HG02678 (cell line): ENCODE data around the gene COL18A1.

Source experiments
- ATAC-seq: cut with Tn5 transposase; IDR thresholded peaks from one replicate; pipeline ENCODE4 v1.9.1; 2021; ENCODE audit warnings: mild to moderate bottlenecking, moderate library complexity; ENCODE audit not compliant: unreplicated experiment

The COL18A1 gene

DNA sequence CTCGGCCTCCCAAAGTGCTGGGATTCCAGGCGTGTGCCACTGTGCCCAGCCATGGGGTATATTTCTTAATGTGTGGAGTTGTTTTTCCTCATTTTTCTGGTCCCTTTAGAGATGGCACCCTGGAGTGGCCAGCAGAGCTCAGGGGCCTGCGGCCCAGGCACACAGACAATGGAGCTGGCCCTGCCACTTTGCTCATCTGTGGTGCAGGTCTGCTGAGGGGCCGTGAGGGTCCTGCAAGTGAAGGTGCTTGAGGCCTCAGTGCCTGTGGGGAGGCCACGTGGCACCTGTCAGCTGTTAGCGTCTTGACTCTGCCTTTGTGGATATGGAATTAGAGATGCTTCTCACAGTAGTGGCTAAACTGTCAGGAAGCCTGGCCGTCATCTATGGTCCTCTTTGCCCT lies 7.5 kb downstream of the COL18A1 start:
- ATAC-seq = no peak

DNA sequence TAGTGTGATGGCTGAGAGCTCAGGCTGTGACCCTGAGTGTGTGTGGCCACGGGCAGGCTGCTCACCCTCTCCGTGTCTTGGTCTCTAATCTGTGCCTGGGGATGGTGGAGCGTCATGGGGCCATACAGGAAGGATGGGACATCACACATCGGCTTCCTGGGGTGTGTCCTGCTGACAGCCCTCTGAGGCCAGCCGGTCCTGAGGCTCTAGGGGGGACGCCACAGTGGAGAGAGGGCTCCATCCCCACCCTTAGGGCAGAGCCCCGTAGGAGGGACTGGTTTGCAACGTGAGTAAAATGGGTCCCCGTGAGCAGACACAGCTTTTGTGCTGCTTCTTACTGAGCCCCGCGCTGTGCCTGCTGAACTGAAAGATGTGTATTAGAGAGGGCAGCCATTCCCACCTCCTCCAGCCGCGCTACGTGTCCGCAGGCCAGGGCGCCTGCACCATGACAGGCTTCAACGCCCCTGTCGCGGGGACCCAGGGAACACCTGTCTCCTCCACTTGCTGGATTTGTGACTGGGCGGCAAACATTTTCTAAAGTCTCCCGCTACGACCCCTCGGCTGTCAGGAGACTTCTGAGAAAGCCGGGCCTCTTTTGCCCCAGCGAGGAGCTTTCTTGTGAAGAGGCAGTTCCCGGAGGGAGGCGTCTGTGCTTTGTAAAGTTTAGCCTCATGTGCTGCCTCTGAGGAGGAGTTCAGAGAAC lies 8.1 kb downstream of the COL18A1 start:
- no peak for ATAC-seq

DNA sequence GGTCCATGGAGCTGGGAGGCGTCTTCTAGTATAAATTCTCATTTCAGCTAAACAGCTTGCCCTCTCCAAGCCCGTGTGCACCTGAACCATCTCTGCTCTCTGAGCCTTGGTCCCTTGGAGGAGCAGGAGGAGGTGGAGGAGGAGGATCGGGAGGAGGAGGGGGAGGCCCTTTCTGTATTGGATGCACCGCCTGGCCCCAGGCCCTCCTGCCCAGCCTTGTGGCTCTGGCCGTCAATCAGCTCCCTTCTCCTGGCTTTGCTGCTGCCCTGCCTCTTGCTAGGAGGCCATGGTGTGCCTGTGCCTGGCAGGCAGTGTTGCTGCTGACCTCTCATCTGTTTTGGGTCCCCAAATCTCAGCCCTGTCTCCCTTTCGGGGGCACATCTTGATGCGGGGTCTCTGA lies 9.0 kb downstream of the COL18A1 start:
- ATAC-seq = no peak

DNA sequence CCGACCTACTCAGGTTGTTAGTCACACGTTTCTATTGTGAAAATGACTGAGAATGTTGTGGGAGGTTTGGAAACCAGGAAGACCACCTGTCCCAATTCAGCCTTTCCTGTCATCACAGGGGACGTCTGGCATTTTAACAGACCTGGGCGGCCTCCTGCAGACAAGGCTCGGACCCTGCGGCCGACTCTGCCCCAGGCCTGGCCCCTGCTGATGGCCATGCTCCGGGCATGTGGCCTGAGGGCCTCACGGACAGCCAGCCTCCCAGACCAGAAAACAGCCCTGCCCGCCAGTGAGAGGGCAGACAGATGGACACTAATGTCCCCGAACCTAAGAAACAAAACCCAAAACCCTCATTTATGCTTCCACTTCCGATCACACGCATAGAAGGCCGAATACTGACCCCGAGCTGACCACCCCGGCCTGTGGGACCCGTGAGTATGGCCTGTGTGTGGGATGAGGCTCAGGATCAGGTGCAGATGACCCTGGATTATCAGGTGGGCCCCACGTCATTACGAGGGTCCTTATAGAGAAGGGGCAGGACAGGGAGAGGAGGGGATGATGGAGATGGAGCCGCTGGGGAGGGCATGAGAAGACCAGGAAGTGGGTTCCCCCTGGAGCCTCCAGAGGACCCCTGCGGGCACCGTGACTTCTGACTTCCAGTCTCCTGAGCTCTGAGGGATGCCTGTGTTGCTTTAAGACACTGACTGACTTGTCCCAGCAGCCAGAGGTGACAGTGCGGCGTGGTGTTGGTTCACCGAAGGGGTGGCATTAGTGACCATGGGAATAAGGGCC lies 9.6 kb downstream of the COL18A1 start:
- no peak for ATAC-seq

DNA sequence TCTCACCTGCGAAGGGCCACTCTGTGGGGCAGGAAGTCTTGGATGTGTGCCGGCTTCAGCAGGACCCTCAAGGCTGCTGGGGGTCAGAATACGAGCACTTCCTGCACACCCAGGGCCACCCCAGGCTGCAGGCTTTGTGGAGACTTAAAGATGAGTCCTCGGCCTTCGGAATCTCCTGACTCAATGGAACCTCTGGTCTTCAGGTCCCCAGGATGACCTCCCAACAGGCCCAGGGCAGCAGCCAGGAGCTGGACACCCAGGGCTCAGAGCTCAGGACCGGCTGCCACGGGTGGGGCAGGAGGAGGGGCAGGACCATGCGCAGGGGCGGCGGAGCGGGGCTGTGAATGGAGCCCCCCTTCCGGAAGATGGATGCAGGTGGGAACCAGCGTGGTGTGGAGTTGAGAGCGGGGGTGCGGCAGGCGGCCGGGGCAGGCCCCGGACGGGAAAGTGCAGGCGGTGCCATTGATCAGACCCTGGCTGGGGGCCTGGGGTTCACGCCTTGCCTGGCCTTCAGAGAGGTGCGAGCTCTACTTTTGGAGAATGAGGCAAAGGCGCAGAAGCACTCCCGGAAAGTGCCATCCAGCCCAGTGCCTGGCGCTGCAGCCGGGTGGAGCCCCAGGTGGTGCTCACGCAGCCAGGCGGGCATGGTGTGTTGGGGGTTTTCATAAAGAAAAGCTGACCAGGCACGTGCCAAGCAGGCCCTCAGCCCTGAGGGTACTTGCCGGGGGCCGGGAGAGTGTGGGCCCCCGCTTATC lies 10.4 kb downstream of the COL18A1 start:
- ATAC-seq = no peak

DNA sequence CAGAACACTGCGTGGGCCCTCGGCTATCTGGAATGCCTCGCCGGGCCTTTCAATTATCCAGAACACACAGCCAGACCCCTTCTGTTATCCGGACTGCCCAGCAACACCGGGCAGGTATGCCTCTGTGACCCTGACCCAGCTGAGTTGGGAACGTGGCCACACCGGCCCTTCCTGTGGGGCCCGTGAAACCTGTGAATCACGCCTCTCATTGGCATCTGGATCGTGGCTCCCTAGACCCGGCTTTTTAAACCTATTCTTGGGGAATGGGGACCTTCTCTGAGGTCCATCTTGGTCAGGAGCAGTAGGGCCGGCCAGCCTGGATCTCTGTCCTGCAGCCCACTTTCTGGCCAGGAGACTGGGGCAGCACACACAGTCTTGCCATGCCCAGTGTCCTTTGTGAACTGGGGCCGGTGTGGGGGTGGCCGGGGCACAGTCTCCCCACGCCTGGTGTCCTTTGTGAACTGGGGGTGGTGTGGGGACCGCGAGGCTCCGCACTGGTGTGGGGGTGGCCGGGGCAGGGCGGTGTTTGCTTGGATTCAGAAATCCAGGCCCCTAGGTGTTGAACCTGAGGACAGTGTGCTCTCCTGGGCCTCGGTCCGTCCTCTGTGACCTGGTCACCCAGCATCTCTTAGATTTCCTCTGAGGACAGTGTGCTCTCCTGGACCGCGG lies 11.1 kb downstream of the COL18A1 start:
- no peak for ATAC-seq

DNA sequence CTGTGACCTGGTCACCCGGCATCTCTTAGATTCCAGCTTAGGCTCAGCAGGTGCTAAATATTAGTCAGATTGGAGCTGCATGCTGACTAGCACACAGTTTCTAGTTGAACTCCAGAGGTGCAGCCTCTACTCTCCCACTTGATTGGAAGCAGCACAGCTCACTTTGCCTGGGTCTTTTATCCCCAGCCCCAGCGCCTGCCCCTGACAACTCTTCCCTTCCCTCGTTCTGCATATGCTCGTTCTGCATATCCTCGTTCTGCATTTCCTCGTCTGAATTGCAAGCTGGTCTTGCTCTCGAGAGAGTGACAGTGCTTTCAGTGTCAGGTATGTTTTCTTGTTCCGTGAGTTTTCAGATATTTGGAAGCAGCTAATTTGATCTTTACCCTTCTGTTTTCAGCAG lies 11.7 kb downstream of the COL18A1 start:
- ATAC-seq = no peak

DNA sequence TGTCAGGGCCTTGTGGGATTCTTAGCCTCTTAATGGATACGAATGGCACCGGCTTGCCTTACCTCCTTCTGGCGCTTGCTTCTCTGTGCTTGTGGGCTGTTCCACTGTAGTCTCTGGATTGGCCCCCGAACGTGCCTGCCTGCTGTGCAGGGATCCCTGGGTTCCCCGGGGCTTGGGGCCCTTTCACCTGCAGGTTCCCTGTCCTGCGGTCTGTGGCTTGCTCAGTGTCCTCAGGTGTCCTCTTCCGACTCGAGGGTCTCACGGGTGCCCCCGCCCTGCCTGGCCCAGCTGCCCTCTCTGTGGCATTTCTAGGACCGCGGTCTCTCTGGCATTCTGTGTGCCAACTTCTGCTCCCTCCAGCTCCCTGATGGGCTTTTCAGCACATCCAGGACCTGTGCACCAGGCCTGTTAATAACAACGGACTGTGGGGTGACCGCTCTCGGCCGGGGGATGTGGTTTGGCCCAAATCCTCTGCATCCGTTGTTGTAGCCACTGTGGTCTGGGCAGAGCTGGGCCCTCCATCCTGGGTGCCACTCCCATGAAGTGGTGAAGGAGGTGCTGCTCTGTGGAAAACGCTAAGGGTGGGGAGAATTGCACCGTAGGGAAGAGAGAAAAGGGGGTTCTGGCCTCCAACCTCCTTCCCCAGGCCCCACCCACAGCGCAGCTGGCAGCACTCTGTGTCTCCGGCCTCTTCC lies 12.4 kb downstream of the COL18A1 start:
- no peak for ATAC-seq

DNA sequence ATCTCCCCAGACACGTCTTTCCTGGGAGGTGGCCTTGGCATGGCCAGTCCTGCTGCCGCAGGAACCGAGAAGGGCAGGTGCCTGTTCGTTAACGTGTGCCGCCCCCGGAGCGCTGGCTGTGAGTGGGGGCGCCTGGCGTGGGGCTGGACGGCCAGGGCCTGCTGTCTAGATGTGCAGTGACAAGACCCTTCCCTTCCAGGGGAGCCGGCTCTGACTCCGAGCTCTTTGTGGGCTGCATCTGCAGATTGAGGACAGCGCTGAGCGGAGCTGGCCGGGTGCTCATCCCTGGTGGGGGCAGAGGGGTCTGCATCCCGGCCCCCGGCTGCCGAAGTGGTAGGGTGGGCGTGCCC lies 13.0 kb downstream of the COL18A1 start:
- ATAC-seq = no peak

DNA sequence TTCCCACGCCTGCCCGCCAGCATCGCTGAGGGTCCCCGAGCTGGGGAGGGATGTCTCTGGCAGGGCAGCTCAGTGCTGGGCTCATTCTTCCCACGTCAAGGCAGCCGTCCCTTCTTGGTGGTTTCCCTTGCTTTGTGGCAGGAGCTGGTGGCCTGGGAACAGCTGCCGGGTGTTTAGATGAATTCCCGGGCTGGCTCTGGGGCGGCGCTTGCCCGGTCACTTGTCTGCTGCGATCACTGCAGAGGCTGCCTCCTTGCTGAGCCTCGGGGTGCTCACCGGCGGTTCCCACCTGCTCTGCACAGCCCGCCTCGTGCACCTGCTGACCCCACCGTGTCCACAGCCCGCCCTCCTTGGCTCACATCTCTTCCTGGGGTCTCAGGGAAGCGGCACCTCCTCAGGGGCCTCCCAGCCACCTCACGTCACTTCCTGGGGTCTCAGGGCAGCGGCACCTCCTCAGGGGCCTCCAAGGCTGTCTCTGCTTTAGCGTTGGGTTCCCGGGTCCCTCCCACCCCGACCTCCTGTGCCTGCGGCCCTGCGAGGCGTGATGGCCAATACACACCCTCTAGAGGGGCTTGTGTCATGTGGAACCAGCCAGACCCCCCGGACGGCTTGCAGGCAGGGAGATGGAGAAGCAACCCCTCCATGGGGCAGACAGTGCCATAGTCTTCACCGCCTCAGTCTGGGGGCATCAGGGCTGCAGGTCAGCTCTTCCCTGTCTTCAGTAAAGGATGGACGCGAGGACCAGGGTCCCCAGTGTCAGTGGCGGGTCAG lies 13.5 kb downstream of the COL18A1 start:
- ATAC-seq = no peak

DNA sequence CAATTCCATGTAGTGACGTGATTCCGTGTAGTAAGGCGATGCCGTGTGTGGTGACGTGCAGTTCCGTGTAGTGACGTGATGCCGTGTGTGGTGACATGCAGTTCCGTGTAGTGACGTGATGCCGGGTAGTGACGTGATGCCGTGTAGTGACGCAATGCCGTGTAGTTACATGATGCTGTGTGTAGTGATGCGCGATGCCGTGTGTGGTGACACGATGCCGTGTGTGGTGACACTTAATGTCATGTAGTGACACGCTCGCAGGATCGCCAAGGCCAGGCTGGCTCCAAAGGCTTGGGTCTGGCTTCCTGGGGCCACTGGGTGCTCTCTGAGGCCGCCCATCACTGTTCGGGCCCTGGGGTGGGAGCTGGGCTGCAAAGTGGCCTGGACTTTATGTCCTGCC lies 14.2 kb downstream of the COL18A1 start:
- no peak for ATAC-seq

DNA sequence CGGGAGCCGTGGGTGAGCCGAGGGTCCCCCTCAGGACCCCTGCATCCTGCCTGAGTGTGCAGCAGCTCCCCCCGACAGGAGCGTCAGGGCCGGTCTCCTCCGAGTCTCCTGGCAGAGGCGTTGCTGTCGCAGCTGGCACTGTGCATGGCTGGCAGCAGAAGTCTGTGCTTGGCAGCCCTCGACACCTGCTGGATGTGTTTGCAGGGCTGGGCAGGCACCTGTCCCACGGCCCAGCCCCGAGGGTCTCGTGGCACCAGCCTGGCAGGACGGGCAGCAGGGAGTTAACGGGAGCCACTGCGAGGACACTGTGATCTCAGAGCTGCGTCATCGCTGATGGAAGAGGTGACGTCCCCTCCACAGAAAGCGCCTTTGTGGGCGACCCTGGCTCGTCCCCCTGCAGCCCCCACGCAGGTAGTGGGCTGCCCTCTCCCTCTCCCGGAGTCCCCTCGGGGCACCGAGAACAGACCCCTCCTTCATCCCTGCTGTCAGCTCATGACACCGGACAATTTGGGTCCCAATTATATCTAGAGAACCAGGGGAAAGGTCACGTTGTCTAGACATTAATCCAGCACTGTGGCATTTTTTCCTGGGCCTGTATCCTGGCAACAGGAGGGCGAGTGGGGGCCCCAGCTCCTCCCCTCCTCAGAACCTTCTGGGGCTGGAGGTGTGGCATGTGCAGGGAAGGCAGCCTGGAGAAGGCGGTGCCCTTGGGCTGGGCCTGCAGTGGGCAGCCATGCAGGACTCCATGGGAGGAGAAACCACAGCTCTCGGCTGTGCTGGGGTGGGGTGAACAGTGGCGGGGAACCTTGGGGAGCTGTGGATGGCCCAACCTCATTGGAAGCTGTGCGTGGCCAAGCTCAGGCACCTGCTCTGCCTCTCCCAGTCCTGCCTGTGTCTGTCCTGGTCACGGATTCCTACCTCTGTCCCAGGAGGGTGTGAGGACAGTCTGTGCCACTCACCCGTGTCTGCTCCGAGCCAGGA lies 15.4 kb downstream of the COL18A1 start:
- ATAC-seq = no peak

DNA sequence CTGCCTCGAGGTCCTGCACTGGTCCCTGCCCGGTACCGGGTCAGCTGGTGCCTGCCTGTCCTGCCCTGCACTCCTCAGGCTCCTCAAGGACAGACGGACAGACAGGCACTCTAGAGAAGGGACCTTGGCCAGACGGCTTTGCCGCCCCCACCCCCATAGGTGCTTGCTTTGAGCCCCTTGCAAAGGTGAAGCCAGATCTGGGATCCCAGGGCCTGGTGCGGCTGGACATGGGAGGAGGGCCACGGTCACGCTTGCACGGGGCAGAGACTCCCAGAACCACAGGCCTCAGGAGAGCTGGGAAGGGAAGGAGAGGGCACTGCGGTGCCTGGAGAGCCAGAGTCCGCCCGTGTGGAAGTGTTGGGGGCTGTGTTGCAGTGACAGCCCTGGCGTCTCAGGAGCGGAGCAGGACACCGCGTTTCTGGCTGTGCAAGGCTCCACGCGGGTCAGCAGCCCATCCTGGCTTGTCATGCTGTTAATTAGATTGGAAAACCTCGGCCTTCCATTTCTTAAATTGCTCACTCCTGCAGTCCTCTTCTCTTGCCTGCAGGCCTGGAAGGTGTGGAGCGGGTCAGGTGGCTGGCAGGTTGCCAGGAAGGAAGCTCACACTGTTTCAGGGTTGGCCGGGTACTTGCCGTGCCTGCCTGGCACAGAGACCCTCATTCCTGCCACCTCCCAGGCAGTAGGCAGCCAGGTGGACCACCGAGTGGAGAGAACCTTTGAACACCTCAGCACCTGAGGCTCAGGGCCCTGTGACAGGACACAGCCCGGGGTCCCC lies 16.3 kb downstream of the COL18A1 start:
- ATAC-seq = no peak

DNA sequence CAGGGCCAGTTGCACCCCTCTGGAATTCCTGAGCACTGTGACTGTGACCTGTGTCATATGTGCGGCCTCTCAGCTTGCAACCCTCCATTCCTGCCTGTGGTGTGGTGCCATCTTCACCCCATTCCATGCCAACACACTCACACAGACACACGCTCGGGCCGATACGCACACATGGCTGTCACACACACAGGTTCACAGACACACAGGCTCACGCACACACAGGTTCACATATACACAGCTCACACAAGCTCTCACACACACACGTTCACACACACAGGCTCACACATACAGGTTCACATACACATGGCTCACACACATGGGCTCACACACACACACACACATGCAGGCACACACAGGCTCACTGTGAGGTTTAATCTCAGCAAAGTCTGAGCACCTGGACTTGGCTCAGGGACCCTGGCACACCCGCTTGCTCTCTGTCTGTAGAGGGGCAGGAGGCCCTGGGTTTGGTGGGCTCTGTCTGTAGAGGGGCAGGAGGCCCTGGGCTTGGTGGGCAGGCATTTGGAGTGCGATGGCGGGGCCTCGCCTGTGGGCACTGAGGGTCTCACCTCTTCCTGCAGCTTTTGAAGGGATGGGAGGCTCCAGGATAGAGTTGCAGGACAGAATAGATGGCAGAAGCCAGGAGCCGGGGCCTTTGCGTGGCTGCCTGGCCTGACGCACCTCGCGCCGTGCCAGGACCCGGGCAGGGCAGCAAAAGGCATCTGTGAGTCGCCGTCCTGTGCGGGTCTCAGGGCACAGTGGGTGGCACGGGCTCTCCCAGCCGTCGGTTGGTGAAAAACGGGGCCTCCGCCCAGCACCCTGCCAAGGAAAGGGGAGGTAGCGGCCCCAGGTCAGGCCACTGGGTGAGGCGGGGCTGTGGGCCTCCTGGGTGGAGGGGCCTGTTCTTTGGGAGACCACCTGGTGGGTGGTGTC lies 17.1 kb downstream of the COL18A1 start:
- ATAC-seq = no peak

DNA sequence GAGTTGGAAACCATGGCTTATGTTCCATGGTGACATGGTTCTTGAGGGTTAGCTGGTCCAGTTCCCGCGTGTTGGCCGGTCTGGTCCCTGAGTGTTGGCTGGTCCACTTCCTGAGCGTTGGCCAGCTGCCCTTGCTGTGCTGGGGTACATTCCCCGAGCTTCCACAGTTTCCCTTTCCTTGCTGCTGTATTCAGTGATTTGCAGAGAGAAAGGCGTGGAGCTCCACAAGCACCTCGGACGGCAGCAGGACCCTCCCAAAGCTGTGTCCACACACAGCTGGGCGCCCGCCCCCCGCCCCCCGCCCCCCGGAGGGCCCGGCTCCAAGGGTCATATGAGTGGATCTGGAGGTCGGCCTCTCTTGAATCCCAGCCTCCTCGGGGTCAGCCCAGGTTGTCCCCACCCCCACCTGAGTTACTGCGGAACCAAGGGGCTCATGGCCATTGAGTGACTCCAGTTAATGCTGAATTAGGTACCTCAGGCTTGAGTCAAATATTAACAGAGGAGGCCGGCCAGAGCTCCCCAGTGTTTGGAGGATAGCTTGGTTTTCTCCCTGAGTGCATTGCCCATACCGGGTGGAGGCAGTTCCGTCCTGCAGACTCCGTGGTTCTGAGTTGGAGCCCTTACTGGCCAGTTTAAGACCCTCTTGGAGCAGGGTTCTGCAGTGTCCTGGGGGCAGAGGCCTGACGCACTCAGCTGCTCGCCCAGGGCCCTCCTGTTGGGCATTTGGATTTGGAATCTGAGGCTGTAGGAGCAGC lies 18.4 kb downstream of the COL18A1 start:
- ATAC-seq = no peak
